ENCODE data around the gene SMCO4. TPM values are rescaled to one million over a fixed set of nuclear protein-coding genes. Genes with fewer than 3 reads are reported as not detected.

Gene SMCO4
- total RNA-seq, 1 experiment from 2014 or later: not detected

- no peak for DNase-seq
- H3K9ac ChIP-seq (ENCODE audit: low read length): peak overlapping the region; percentile 2
- H3K79me2 ChIP-seq (ENCODE audit: low read length): no peaks in the 10 kb centered on the region
- peak overlapping the region; percentile 44 for H3K4me2 ChIP-seq (ENCODE audit: low read depth, low read length, poor library complexity, severe bottlenecking)
- H2AFZ ChIP-seq (ENCODE audit: low read length): peak overlapping the region; percentile 9; the same call in 1 of the 2 replicates
- H3K9me2 ChIP-seq (replicated peaks; ENCODE audit: insufficient read depth, low read length): no peaks in the 10 kb centered on the region
- no peak overlapping the region; the same call in 1 of the 2 replicates for H3K4me3 ChIP-seq (ENCODE audit: low read length)
- peaks cover 12% of the 10 kb centered on the region for H3K4me1 ChIP-seq (ENCODE audit: low read length)
- no peak overlapping the region for H3K27ac ChIP-seq (ENCODE audit: low read length)
- H4K20me1 ChIP-seq (ENCODE audit: insufficient read depth, low read depth, low read length): no peaks in the 10 kb centered on the region
- H3K27me3 ChIP-seq (ENCODE audit: low read length): no peaks in the 10 kb centered on the region
- H3K36me3 ChIP-seq (ENCODE audit: insufficient read depth, low read length): no peaks in the 10 kb centered on the region
- H3K9me3 ChIP-seq (ENCODE audit: low read length): no peaks in the 10 kb centered on the region
Observed at GRCh38 chr11:93524173-93524536, 19.0 kb downstream of the SMCO4 start.

- no peak overlapping the region for H3K4me2 ChIP-seq (ENCODE audit: low read depth, low read length, poor library complexity, severe bottlenecking)
- no peak overlapping the region for H3K4me3 ChIP-seq (ENCODE audit: low read length)
- H3K36me3 ChIP-seq (ENCODE audit: insufficient read depth, low read length): no peaks in the 10 kb centered on the region
- H3K4me1 ChIP-seq (ENCODE audit: low read length): peaks cover 12% of the 10 kb centered on the region
- DNase-seq: no peak
- no peak overlapping the region for H3K27ac ChIP-seq (ENCODE audit: low read length)
- H3K9me2 ChIP-seq (replicated peaks; ENCODE audit: insufficient read depth, low read length): no peaks in the 10 kb centered on the region
- no peak overlapping the region for H2AFZ ChIP-seq (ENCODE audit: low read length)
- H3K9me3 ChIP-seq (ENCODE audit: low read length): no peaks in the 10 kb centered on the region
- no peak overlapping the region for H3K9ac ChIP-seq (ENCODE audit: low read length)
- H4K20me1 ChIP-seq (ENCODE audit: insufficient read depth, low read depth, low read length): no peaks in the 10 kb centered on the region
- H3K79me2 ChIP-seq (ENCODE audit: low read length): no peaks in the 10 kb centered on the region
- H3K27me3 ChIP-seq (ENCODE audit: low read length): no peaks in the 10 kb centered on the region
Observed at GRCh38 chr11:93520726-93521509, 22.3 kb downstream of the SMCO4 start.

- Histone ChIP-seq H3K79me2 (ENCODE audit: low read length) (no peaks in the 10 kb centered on the region), H3K27me3 (ENCODE audit: low read length) (no peaks in the 10 kb centered on the region), H3K4me3 (ENCODE audit: low read length) (no peak overlapping the region), H3K9me2 (replicated peaks; ENCODE audit: insufficient read depth, low read length) (no peaks in the 10 kb centered on the region), H3K4me1 (ENCODE audit: low read length) (peaks cover 9% of the 10 kb centered on the region), H3K27ac (ENCODE audit: low read length) (no peak overlapping the region), H2AFZ (ENCODE audit: low read length) (no peak overlapping the region), H3K9ac (ENCODE audit: low read length) (no peak overlapping the region), H4K20me1 (ENCODE audit: insufficient read depth, low read depth, low read length) (no peaks in the 10 kb centered on the region), H3K36me3 (ENCODE audit: insufficient read depth, low read length) (no peaks in the 10 kb centered on the region), H3K4me2 (ENCODE audit: low read depth, low read length, poor library complexity, severe bottlenecking) (no peak overlapping the region), H3K9me3 (ENCODE audit: low read length) (no peaks in the 10 kb centered on the region)
- DNase-seq: no peak
Observed at GRCh38 chr11:93519179-93519578, 24.0 kb downstream of the SMCO4 start.

- Histone ChIP-seq H3K27me3 (ENCODE audit: low read length) (no peaks in the 10 kb centered on the region), H3K9me3 (ENCODE audit: low read length) (no peaks in the 10 kb centered on the region), H3K9me2 (replicated peaks; ENCODE audit: insufficient read depth, low read length) (no peaks in the 10 kb centered on the region), H3K27ac (ENCODE audit: low read length) (no peak overlapping the region), H3K4me1 (ENCODE audit: low read length) (no peaks in the 10 kb centered on the region), H3K9ac (ENCODE audit: low read length) (no peak overlapping the region), H2AFZ (ENCODE audit: low read length) (no peak overlapping the region), H3K4me2 (ENCODE audit: low read depth, low read length, poor library complexity, severe bottlenecking) (no peak overlapping the region), H3K4me3 (ENCODE audit: low read length) (no peak overlapping the region), H3K79me2 (ENCODE audit: low read length) (no peaks in the 10 kb centered on the region), H4K20me1 (ENCODE audit: insufficient read depth, low read depth, low read length) (no peaks in the 10 kb centered on the region), H3K36me3 (ENCODE audit: insufficient read depth, low read length) (no peaks in the 10 kb centered on the region)
- DNase-seq: no peak
Observed at GRCh38 chr11:93518081-93518480, 25.1 kb downstream of the SMCO4 start.

- H3K4me3 ChIP-seq (ENCODE audit: low read length): no peak overlapping the region
- H3K79me2 ChIP-seq (ENCODE audit: low read length): no peaks in the 10 kb centered on the region
- no peak overlapping the region for H3K4me2 ChIP-seq (ENCODE audit: low read depth, low read length, poor library complexity, severe bottlenecking)
- no peaks in the 10 kb centered on the region for H3K36me3 ChIP-seq (ENCODE audit: insufficient read depth, low read length)
- no peaks in the 10 kb centered on the region for H3K9me3 ChIP-seq (ENCODE audit: low read length)
- 0 out of 2 replicates have a peak, but pooled peaks cover 2% of the 10 kb centered on the region for H3K4me1 ChIP-seq (ENCODE audit: low read length)
- H3K9ac ChIP-seq (ENCODE audit: low read length): no peak overlapping the region
- no peaks in the 10 kb centered on the region for H3K27me3 ChIP-seq (ENCODE audit: low read length)
- no peak for DNase-seq
- no peaks in the 10 kb centered on the region for H3K9me2 ChIP-seq (replicated peaks; ENCODE audit: insufficient read depth, low read length)
- H4K20me1 ChIP-seq (ENCODE audit: insufficient read depth, low read depth, low read length): no peaks in the 10 kb centered on the region
- H2AFZ ChIP-seq (ENCODE audit: low read length): no peak overlapping the region
- H3K27ac ChIP-seq (ENCODE audit: low read length): no peak overlapping the region
Observed at GRCh38 chr11:93517611-93518010, 25.6 kb downstream of the SMCO4 start.

- DNase-seq: no peak
- no peaks in the 10 kb centered on the region for H3K9me3 ChIP-seq (ENCODE audit: low read length)
- no peaks in the 10 kb centered on the region for H4K20me1 ChIP-seq (ENCODE audit: insufficient read depth, low read depth, low read length)
- H3K79me2 ChIP-seq (ENCODE audit: low read length): no peaks in the 10 kb centered on the region
- 0 out of 2 replicates have a peak, but pooled peaks cover 2% of the 10 kb centered on the region for H3K4me1 ChIP-seq (ENCODE audit: low read length)
- H3K27me3 ChIP-seq (ENCODE audit: low read length): no peaks in the 10 kb centered on the region
- no peak overlapping the region for H3K9ac ChIP-seq (ENCODE audit: low read length)
- no peak overlapping the region for H3K4me2 ChIP-seq (ENCODE audit: low read depth, low read length, poor library complexity, severe bottlenecking)
- no peak overlapping the region for H3K27ac ChIP-seq (ENCODE audit: low read length)
- no peak overlapping the region for H2AFZ ChIP-seq (ENCODE audit: low read length)
- H3K4me3 ChIP-seq (ENCODE audit: low read length): no peak overlapping the region
- H3K36me3 ChIP-seq (ENCODE audit: insufficient read depth, low read length): no peaks in the 10 kb centered on the region
- no peaks in the 10 kb centered on the region for H3K9me2 ChIP-seq (replicated peaks; ENCODE audit: insufficient read depth, low read length)
Observed at GRCh38 chr11:93517041-93517440, 26.1 kb downstream of the SMCO4 start.

GRCh38 chr11:93515441-93516025, 27.7 kb downstream of the SMCO4 start:
- DNase-seq: no peak
- Histone ChIP-seq H3K9me3 (ENCODE audit: low read length) (no peaks in the 10 kb centered on the region), H3K9ac (ENCODE audit: low read length) (no peak overlapping the region), H3K27ac (ENCODE audit: low read length) (no peak overlapping the region), H3K4me3 (ENCODE audit: low read length) (no peak overlapping the region), H3K36me3 (ENCODE audit: insufficient read depth, low read length) (no peaks in the 10 kb centered on the region), H3K4me1 (ENCODE audit: low read length) (0 out of 2 replicates have a peak, but pooled peaks cover 2% of the 10 kb centered on the region), H3K4me2 (ENCODE audit: low read depth, low read length, poor library complexity, severe bottlenecking) (no peak overlapping the region), H3K27me3 (ENCODE audit: low read length) (no peaks in the 10 kb centered on the region), H2AFZ (ENCODE audit: low read length) (no peak overlapping the region), H4K20me1 (ENCODE audit: insufficient read depth, low read depth, low read length) (no peaks in the 10 kb centered on the region), H3K79me2 (ENCODE audit: low read length) (no peaks in the 10 kb centered on the region), H3K9me2 (replicated peaks; ENCODE audit: insufficient read depth, low read length) (no peaks in the 10 kb centered on the region)

GRCh38 chr11:93514712-93515111, 28.5 kb downstream of the SMCO4 start:
- Histone ChIP-seq H3K9me2 (replicated peaks; ENCODE audit: insufficient read depth, low read length) (no peaks in the 10 kb centered on the region), H3K79me2 (ENCODE audit: low read length) (no peaks in the 10 kb centered on the region), H3K4me1 (ENCODE audit: low read length) (0 out of 2 replicates have a peak, but pooled peaks cover 2% of the 10 kb centered on the region), H3K9ac (ENCODE audit: low read length) (no peak overlapping the region), H3K27ac (ENCODE audit: low read length) (no peak overlapping the region), H3K9me3 (ENCODE audit: low read length) (no peaks in the 10 kb centered on the region), H3K36me3 (ENCODE audit: insufficient read depth, low read length) (no peaks in the 10 kb centered on the region), H4K20me1 (ENCODE audit: insufficient read depth, low read depth, low read length) (no peaks in the 10 kb centered on the region), H2AFZ (ENCODE audit: low read length) (no peak overlapping the region), H3K4me2 (ENCODE audit: low read depth, low read length, poor library complexity, severe bottlenecking) (no peak overlapping the region), H3K4me3 (ENCODE audit: low read length) (no peak overlapping the region), H3K27me3 (ENCODE audit: low read length) (no peaks in the 10 kb centered on the region)
- no peak for DNase-seq
